NCI-H510A (cell line): Measurements from ENCODE around the gene BTBD18.
"Not testable (repeated sequence)": the region's sequence is repeated elsewhere in the genome, so short reads cannot be mapped to it uniquely, and the experiment has no call there.

Experiments used
- DNase-seq: peaks from one replicate; lab custom pipeline; 2025; lab: John Stamatoyannopoulos, UW

BTBD18 gene

GRCh38 chr11:57729479-57729878, 22.1 kb downstream of the BTBD18 start:
- no peak for DNase-seq

- DNase-seq = no peak
Observed at GRCh38 chr11:57728829-57729228, 22.8 kb downstream of the BTBD18 start.

GRCh38 chr11:57727185-57727584, 24.4 kb downstream of the BTBD18 start:
- no peak for DNase-seq

GRCh38 chr11:57716726-57717125, 34.9 kb downstream of the BTBD18 start:
- DNase-seq = not testable (repeated sequence)

GRCh38 chr11:57713835-57714234, 37.8 kb downstream of the BTBD18 start:
- no peak for DNase-seq

- DNase-seq = peak; percentile 93
Observed at GRCh38 chr11:57712256-57713150, 39.1 kb downstream of the BTBD18 start, which contains the start of gene TMX2. Gene TMX2 (plus strand): TSS chr11:57712593. CDS start chr11:57712619, 26 bp downstream.

- DNase-seq = peak; percentile 90
Observed at GRCh38 chr11:57711414-57712255, 40.0 kb downstream of the BTBD18 start, which contains the start of gene MED19. Gene MED19 (minus strand): TSS chr11:57712215. CDS start chr11:57712179, 36 bp downstream.

GRCh38 chr11:57709802-57710367, 41.7 kb downstream of the BTBD18 start:
- DNase-seq = no peak

- not testable (repeated sequence) for DNase-seq
Observed at GRCh38 chr11:57705432-57705831, 46.2 kb downstream of the BTBD18 start.

- no peak for DNase-seq
Observed at GRCh38 chr11:57704932-57705331, 46.7 kb downstream of the BTBD18 start.

GRCh38 chr11:57703341-57703740, 48.3 kb downstream of the BTBD18 start:
- no peak for DNase-seq

GRCh38 chr11:57700425-57700824, 51.2 kb downstream of the BTBD18 start:
- no peak for DNase-seq

- no peak for DNase-seq
Observed at GRCh38 chr11:57699813-57700212, 51.8 kb downstream of the BTBD18 start.

GRCh38 chr11:57698843-57699365, 52.7 kb downstream of the BTBD18 start:
- no peak for DNase-seq
